Suprapubic skin (tissue), 4 donors: ENCODE data around the gene INHBA.

Experiments used
- CTCF ChIP-seq, 2 donors: fragments of 200-600 bp in 1 of 2; fragments of 450-650 bp in 1 of 2; sonication (generic) in 1 of 2; IDR thresholded peaks; one replicate each; pipeline ENCODE4 v1.5.1; 2016 to 2019; ENCODE audit warnings: antibody characterized with exemption in 2 of 2, mild to moderate bottlenecking in 1 of 2, moderate library complexity in 1 of 2
- POLR2A ChIP-seq, 2 donors: fragments of 450-650 bp; IDR thresholded peaks; one replicate each; pipeline ENCODE4 v1.6.1; 2017; ENCODE audit warnings: antibody characterized with exemption in 2 of 2, mild to moderate bottlenecking in 2 of 2, moderate library complexity in 2 of 2
- POLR2AphosphoS5 ChIP-seq, 3 donors: sonication (generic); formaldehyde crosslinking; IDR thresholded peaks; one replicate each; pipeline ENCODE4 v1.6.1; 2017; ENCODE audit warnings: antibody characterized with exemption in 3 of 3

GRCh38 chr7:41699516-41699915, 3.4 kb downstream of the INHBA start:
- no peak for TF ChIP-seq POLR2AphosphoS5 (IDR thresholded peaks at IDR 0.05)
- TF ChIP-seq CTCF (IDR thresholded peaks at IDR 0.05), result no peak
- TF ChIP-seq POLR2A (IDR thresholded peaks at IDR 0.05), result no peak
